ENCODE results near the gene SRP54. TPM values are rescaled to one million over a fixed set of nuclear protein-coding genes. Genes with fewer than 3 reads are reported as not detected.

Gene SRP54
- total and polyA plus RNA-seq, 2 of the 13 experiments (the other 11 are each of a cell fraction or from before 2014, with no cell fraction given) = 42.2 to 207 TPM

DNA sequence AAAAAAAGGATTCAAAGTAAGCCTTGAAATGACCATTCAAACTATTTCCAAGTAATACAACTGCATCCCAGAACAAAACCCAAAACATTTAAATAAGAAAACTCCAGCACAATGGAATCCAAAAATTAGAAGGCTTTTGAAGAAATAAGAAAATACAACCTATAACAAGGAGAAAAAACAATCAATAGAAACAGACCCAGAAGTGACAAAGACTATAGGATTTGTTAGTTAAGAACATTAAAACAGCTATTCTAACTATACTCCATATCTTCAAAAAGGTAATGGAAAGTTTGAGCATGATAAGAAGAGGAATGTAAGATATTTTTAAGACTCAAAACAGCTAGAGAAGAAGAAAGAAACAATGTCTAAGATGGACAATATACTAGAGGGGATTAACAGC is 39.3 kb upstream of the SRP54 start:
- DNase-seq (ENCODE audit: low spot score) (no peak), FAIRE-seq (no peak), ATAC-seq (no peak)
- Histone ChIP-seq H3K4me2 (ENCODE audit: low read depth, low read length) (no peak overlapping the region), H3K36me3 (replicated peaks in 1 of 2; ENCODE audit: control insufficient read depth in 1 of 2, insufficient read depth in 2 of 2, low read length in 2 of 2) (peaks cover 2 to 3% of the 10 kb centered on the region in 2 experiments; a peak in 2 of 5 replicates), H3K9ac (ENCODE audit: insufficient read depth, low read depth, low read length) (no peak overlapping the region), H3K27ac (ENCODE audit: extremely low read length, insufficient read depth, low read length) (no peak overlapping the region), H3K4me3 (replicated peaks in 1 of 3; ENCODE audit: insufficient read depth in 1 of 3, low read depth in 2 of 3, low read length in 3 of 3) (no peak overlapping the region), H3K9me3 (ENCODE audit: low read length) (peaks cover 8% of the 10 kb centered on the region; the same call in 1 of the 2 replicates), H4K20me1 (ENCODE audit: insufficient read depth, low read length) (no peaks in the 10 kb centered on the region), H3K27me3 (ENCODE audit: control insufficient read depth in 1 of 2, insufficient read depth in 2 of 2, low read length in 2 of 2) (no peaks in the 10 kb centered on the region), H2AFZ (ENCODE audit: low read length) (no peak overlapping the region), H3K79me2 (ENCODE audit: insufficient read depth, low read length) (no peaks in the 10 kb centered on the region), H3K4me1 (ENCODE audit: insufficient read depth, low read length) (no peaks in the 10 kb centered on the region)
- TF ChIP-seq ADNP (CRISPR knock-in tag; IDR thresholded peaks at IDR 0.05) (no peak), JUNB (CRISPR knock-in tag; IDR thresholded peaks at IDR 0.05; ENCODE audit: borderline replicate concordance) (no peak), ERF (CRISPR knock-in tag; IDR thresholded peaks at IDR 0.05) (no peak), ZNF124 (CRISPR knock-in tag; IDR thresholded peaks at IDR 0.05) (no peak), KLF12 (CRISPR knock-in tag; IDR thresholded peaks at IDR 0.05; ENCODE audit: borderline replicate concordance) (no peak), ZNF264 (CRISPR knock-in tag; IDR thresholded peaks at IDR 0.05) (no peak), FOSL2 (CRISPR knock-in tag; IDR thresholded peaks at IDR 0.05) (no peak), ZNF232 (CRISPR knock-in tag; IDR thresholded peaks at IDR 0.05; ENCODE audit: borderline replicate concordance) (no peak), NFIB (CRISPR knock-in tag; IDR thresholded peaks at IDR 0.05; ENCODE audit: borderline replicate concordance) (no peak), NONO (IDR thresholded peaks at IDR 0.05) (no peak), NONO (CRISPR knock-in tag; conservative IDR thresholded peaks at IDR 0.05) (no peak), ZNF782 (CRISPR knock-in tag; IDR thresholded peaks at IDR 0.05; ENCODE audit: borderline replicate concordance) (no peak), ZXDC (CRISPR knock-in tag; IDR thresholded peaks at IDR 0.05) (no peak), YY1 (IDR thresholded peaks at IDR 0.05; ENCODE audit: insufficient read depth, insufficient replicate concordance, low read depth, low read length) (no peak), GLI4 (CRISPR knock-in tag; IDR thresholded peaks at IDR 0.05; ENCODE audit: borderline replicate concordance) (no peak), CBX1 (IDR thresholded peaks at IDR 0.05; ENCODE audit: low read depth) (no peak), TEAD2 (CRISPR knock-in tag; IDR thresholded peaks at IDR 0.05) (no peak), PITX1 (CRISPR knock-in tag; IDR thresholded peaks at IDR 0.05) (no peak)
- TF ChIP-seq, protein P1, sequence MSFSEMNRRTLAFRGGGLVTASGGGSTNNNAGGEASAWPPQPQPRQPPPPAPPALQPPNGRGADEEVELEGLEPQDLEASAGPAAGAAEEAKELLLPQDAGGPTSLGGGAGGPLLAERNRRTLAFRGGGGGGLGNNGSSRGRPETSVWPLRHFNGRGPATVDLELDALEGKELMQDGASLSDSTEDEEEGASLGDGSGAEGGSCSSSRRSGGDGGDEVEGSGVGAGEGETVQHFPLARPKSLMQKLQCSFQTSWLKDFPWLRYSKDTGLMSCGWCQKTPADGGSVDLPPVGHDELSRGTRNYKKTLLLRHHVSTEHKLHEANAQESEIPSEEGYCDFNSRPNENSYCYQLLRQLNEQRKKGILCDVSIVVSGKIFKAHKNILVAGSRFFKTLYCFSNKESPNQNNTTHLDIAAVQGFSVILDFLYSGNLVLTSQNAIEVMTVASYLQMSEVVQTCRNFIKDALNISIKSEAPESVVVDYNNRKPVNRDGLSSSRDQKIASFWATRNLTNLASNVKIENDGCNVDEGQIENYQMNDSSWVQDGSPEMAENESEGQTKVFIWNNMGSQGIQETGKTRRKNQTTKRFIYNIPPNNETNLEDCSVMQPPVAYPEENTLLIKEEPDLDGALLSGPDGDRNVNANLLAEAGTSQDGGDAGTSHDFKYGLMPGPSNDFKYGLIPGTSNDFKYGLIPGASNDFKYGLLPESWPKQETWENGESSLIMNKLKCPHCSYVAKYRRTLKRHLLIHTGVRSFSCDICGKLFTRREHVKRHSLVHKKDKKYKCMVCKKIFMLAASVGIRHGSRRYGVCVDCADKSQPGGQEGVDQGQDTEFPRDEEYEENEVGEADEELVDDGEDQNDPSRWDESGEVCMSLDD (CRISPR knock-in tag; IDR thresholded peaks at IDR 0.05; ENCODE audit: borderline replicate concordance) = no peak
- TF ChIP-seq, protein P2, sequence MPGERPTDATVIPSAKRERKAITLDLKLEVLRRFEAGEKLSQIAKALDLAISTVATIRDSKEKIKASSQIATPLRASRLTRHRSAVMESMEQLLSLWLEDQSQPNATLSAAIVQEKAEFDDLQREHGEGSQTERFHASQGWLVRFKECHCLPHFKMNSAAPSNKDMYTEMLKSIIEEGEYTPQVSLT (CRISPR knock-in tag; IDR thresholded peaks at IDR 0.05; ENCODE audit: borderline replicate concordance, low read depth) = no peak
- TF ChIP-seq, protein P3, sequence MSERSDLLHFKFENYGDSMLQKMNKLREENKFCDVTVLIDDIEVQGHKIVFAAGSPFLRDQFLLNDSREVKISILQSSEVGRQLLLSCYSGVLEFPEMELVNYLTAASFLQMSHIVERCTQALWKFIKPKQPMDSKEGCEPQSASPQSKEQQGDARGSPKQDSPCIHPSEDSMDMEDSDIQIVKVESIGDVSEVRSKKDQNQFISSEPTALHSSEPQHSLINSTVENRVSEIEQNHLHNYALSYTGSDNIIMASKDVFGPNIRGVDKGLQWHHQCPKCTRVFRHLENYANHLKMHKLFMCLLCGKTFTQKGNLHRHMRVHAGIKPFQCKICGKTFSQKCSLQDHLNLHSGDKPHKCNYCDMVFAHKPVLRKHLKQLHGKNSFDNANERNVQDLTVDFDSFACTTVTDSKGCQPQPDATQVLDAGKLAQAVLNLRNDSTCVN (CRISPR knock-in tag; IDR thresholded peaks at IDR 0.05; ENCODE audit: borderline replicate concordance) = no peak
- intact Hi-C loops (cut with micrococcal nuclease; ENCODE audit: unreplicated experiment) (no loop called here), in situ Hi-C loops (cut with HindIII; ENCODE audit: extremely low pct_ligation_motif_present, low pct_unique_long_range_greater_than_20kb) (no loop called here)
- ChIA-PET POLR2A (no interaction called here), CTCF (ENCODE audit: low intra/inter-chr PET ratio, low total read pairs) (no interaction called here)
- no TSS peak for BruUV-seq (replicated peaks)
